Measurements from ENCODE around the gene AGL. TPM values are rescaled to one million over a fixed set of nuclear protein-coding genes. Genes with fewer than 3 reads are reported as not detected.
"Not testable (repeated sequence)": the region's sequence is repeated elsewhere in the genome, so short reads cannot be mapped to it uniquely, and the experiment has no call there.

The AGL gene
- polyA plus RNA-seq, 3 donors: 1.2 to 3.9 (median 1.3) TPM

DNA sequence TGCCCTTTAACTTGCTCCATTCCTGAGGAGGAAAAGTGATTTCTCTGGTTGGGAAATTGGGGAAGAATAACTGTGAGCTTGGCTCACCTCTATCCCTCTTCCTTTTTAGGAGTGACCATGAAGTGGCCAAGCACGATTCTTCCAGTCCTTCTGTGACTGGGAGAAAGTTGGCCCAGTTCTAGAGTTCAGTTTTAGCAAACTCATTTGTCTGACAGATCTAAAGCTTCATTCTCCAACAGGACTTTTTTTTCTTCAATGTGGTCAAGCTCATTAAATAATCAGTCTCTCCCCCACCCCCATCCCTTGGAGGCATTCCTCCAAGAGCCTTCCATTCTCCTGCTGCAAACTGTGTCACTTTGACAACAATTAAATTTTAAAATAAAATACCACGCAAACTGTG, 6.4 kb upstream of the AGL start:
- Mint-ChIP-seq H3K4me1 (no peaks in the 10 kb centered on the region), H3K27ac (no peak overlapping the region), H3K27me3 (ENCODE audit: low read depth in 3 of 3) (peaks cover 0 to 5% (median 1%) of the 10 kb centered on the region in 3 donors), H3K9me3 (peaks cover 1 to 17% (median 10%) of the 10 kb centered on the region in 7 donors), H3K4me3 (no peak overlapping the region), H3K36me3 (no peaks in the 10 kb centered on the region)
- Histone ChIP-seq H3K4me2 (replicated peaks; ENCODE audit: extremely low read depth, low read length, poor library complexity, severe bottlenecking) (no peak overlapping the region), H3K9ac (ENCODE audit: insufficient read depth, low read length, poor library complexity, severe bottlenecking) (no peak overlapping the region), H3K4me1 (ENCODE audit: control insufficient read depth in 1 of 2, insufficient read depth in 2 of 2, low read length in 2 of 2) (no peaks in the 10 kb centered on the region), H3K4me3 (replicated peaks in 1 of 3; ENCODE audit: low read depth in 2 of 3, low read length in 3 of 3) (no peak overlapping the region), H3K36me3 (replicated peaks in 1 of 2; ENCODE audit: control insufficient read depth in 1 of 2, insufficient read depth in 2 of 2, low read length in 2 of 2) (no peaks in the 10 kb centered on the region), H4K20me1 (ENCODE audit: insufficient read depth, low read length) (no peaks in the 10 kb centered on the region), H3K79me2 (ENCODE audit: insufficient read depth, low read length) (no peaks in the 10 kb centered on the region), H3K9me3 (replicated peaks in 1 of 2; ENCODE audit: control insufficient read depth in 1 of 2, insufficient read depth in 1 of 2, low read length in 2 of 2) (peaks cover 0 to 7% of the 10 kb centered on the region in 2 donors), H2AFZ (ENCODE audit: insufficient read depth, low read depth, low read length, poor library complexity, severe bottlenecking) (no peak overlapping the region), H3K27me3 (ENCODE audit: control insufficient read depth in 2 of 2, insufficient read depth in 2 of 2, low read length in 2 of 2) (no peaks in the 10 kb centered on the region), H3K27ac (ENCODE audit: low read depth in 1 of 2, low read length in 2 of 2) (no peak overlapping the region)
- WGBS (ENCODE audit: insufficient coverage): no CpG with 5 or more reads among the region's 2 CpGs
- no peak for DNase-seq
- intact Hi-C loops (cut with micrococcal nuclease): no loop called here
- TF ChIP-seq, protein P1, sequence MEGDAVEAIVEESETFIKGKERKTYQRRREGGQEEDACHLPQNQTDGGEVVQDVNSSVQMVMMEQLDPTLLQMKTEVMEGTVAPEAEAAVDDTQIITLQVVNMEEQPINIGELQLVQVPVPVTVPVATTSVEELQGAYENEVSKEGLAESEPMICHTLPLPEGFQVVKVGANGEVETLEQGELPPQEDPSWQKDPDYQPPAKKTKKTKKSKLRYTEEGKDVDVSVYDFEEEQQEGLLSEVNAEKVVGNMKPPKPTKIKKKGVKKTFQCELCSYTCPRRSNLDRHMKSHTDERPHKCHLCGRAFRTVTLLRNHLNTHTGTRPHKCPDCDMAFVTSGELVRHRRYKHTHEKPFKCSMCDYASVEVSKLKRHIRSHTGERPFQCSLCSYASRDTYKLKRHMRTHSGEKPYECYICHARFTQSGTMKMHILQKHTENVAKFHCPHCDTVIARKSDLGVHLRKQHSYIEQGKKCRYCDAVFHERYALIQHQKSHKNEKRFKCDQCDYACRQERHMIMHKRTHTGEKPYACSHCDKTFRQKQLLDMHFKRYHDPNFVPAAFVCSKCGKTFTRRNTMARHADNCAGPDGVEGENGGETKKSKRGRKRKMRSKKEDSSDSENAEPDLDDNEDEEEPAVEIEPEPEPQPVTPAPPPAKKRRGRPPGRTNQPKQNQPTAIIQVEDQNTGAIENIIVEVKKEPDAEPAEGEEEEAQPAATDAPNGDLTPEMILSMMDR (IDR thresholded peaks at IDR 0.05): no peak

DNA sequence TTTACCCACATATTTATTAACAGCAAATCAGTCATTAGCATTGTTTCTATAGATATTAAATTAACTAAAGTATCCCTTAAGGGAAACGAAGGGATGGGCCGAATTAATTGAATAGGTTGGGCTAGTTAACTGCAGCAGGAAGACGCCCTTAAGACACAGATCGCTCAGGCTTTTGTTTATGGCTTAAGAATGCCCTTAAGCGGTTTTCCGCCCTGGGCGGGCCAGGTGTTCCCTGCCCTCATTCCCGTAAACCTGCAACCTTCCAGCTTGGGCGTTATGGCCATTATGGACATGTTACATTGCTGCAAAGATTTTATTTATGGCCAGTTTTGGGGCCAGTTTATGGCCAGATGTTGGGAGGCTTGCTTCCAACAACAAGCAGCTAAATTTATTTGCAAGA, 5.0 kb upstream of the AGL start:
- intact Hi-C loops (cut with micrococcal nuclease); H3K27me3 ChIP-seq (ENCODE audit: control insufficient read depth in 2 of 2, insufficient read depth in 2 of 2, low read length in 2 of 2); H3K36me3 Mint-ChIP-seq; DNase-seq; H3K4me1 ChIP-seq (ENCODE audit: control insufficient read depth in 1 of 2, insufficient read depth in 2 of 2, low read length in 2 of 2); H3K27ac ChIP-seq (ENCODE audit: low read depth in 1 of 2, low read length in 2 of 2); H2AFZ ChIP-seq (ENCODE audit: insufficient read depth, low read depth, low read length, poor library complexity, severe bottlenecking); H3K9me3 ChIP-seq (replicated peaks in 1 of 2; ENCODE audit: control insufficient read depth in 1 of 2, insufficient read depth in 1 of 2, low read length in 2 of 2); H3K79me2 ChIP-seq (ENCODE audit: insufficient read depth, low read length); H3K4me3 ChIP-seq (replicated peaks in 1 of 3; ENCODE audit: low read depth in 2 of 3, low read length in 3 of 3); H3K27ac Mint-ChIP-seq; H3K9ac ChIP-seq (ENCODE audit: insufficient read depth, low read length, poor library complexity, severe bottlenecking); H3K4me2 ChIP-seq (replicated peaks; ENCODE audit: extremely low read depth, low read length, poor library complexity, severe bottlenecking); H3K4me3 Mint-ChIP-seq; H3K4me1 Mint-ChIP-seq; H3K27me3 Mint-ChIP-seq (ENCODE audit: low read depth in 3 of 3); H4K20me1 ChIP-seq (ENCODE audit: insufficient read depth, low read length); H3K36me3 ChIP-seq (replicated peaks in 1 of 2; ENCODE audit: control insufficient read depth in 1 of 2, insufficient read depth in 2 of 2, low read length in 2 of 2): not testable (repeated sequence)
- 100% methylated on average over 1 of the region's 9 CpGs for whole genome bisulfite sequencing (ENCODE audit: insufficient coverage)
- H3K9me3 Mint-ChIP-seq: peaks cover 1 to 11% (median 5%) of the 10 kb centered on the region in 7 donors

All from CD14-positive monocyte (primary cell).